Superior temporal gyrus (tissue), 1 donor: Measurements from ENCODE around the gene DNAAF8.
"Not testable (repeated sequence)": the region's sequence is repeated elsewhere in the genome, so short reads cannot be mapped to it uniquely, and the experiment has no call there.

ENCODE experiments used
- DNase-seq: peaks from one replicate; pipeline ENCODE4 v3.0.0-alpha.2; 2016; ENCODE audit errors: extremely low spot score

The DNAAF8 gene

GRCh38 chr16:4783251-4783950, 49.1 kb downstream of the DNAAF8 start:
- DNase-seq, result no peak

- no peak for DNase-seq
Observed at GRCh38 chr16:4783951-4784336, 49.6 kb downstream of the DNAAF8 start.

- not testable (repeated sequence) for DNase-seq
Observed at GRCh38 chr16:4784444-4784987, 50.2 kb downstream of the DNAAF8 start.

GRCh38 chr16:4785758-4786433, 51.6 kb downstream of the DNAAF8 start:
- DNase-seq, result no peak

GRCh38 chr16:4787068-4787467, 52.7 kb downstream of the DNAAF8 start:
- DNase-seq, result no peak

GRCh38 chr16:4787627-4788482, 53.5 kb downstream of the DNAAF8 start, which contains the start of gene SEPTIN12:
TSS of gene SEPTIN12 (minus strand) at chr16:4788345. CDS start at chr16:4787645, 700 bp downstream.
- DNase-seq, result no peak

- DNase-seq, result no peak
Observed at GRCh38 chr16:4788489-4788889, 54.2 kb downstream of the DNAAF8 start.

GRCh38 chr16:4788910-4789309, 54.6 kb downstream of the DNAAF8 start:
- DNase-seq, result no peak

- no peak for DNase-seq
Observed at GRCh38 chr16:4790261-4790660, 55.9 kb downstream of the DNAAF8 start.

GRCh38 chr16:4790871-4791270, 56.5 kb downstream of the DNAAF8 start:
- no peak for DNase-seq

- DNase-seq, result no peak
Observed at GRCh38 chr16:4792951-4793513, 58.7 kb downstream of the DNAAF8 start.

- no peak for DNase-seq
Observed at GRCh38 chr16:4795181-4795827, 61.0 kb downstream of the DNAAF8 start, which contains the start of gene SMIM22. TSS of gene SMIM22 (plus strand) at chr16:4795369. CDS start at chr16:4795735, 366 bp downstream.

- DNase-seq, result no peak
Observed at GRCh38 chr16:4795828-4796572, 61.7 kb downstream of the DNAAF8 start.

GRCh38 chr16:4796982-4797804, 62.9 kb downstream of the DNAAF8 start:
- no peak for DNase-seq

GRCh38 chr16:4797805-4798252, 63.5 kb downstream of the DNAAF8 start:
- DNase-seq, result no peak

- no peak for DNase-seq
Observed at GRCh38 chr16:4798456-4798855, 64.1 kb downstream of the DNAAF8 start.
